GM12878 (cell line): ENCODE results near the gene AHNAK2. TPM values are rescaled to one million over a fixed set of nuclear protein-coding genes. Genes with fewer than 3 reads are reported as not detected.
"Not testable (repeated sequence)": the region's sequence is repeated elsewhere in the genome, so short reads cannot be mapped to it uniquely, and the experiment has no call there.

Experiments used
- ATAC-seq: fragments of 200-7000 bp; cut with Tn5 transposase; 3 replicates; pipeline ENCODE4 v1.9.1; 2020; ENCODE audit warnings: mild to moderate bottlenecking, moderate library complexity
- BruUV-seq: library from RNA; stranded (reverse); fragments of 400-500 nt; replicated peaks from 2 replicates; lab custom pipeline; 2021; lab: Mats Ljungman, UMichigan
- CTCF ChIA-PET: fragments of 300-600 bp; sonication (Branson Sonifier 250); formaldehyde crosslinking; extraction: SDS; loops from one replicate; lab custom pipeline; 2021; ENCODE audit warnings: inconsistent platforms; lab: Yijun Ruan, JAX
- POLR2A ChIA-PET: fragments of 350-600 bp; formaldehyde crosslinking; extraction: SDS; loops from one replicate; lab custom pipeline; 2021; ENCODE audit warnings: inconsistent platforms; lab: Charles Lee
- RAD21 ChIA-PET: fragments of 300-600 bp; sonication (Branson Sonifier 250); formaldehyde crosslinking; loops from one replicate; lab custom pipeline; 2023; ENCODE audit warnings: antibody characterized with exemption; ENCODE audit not compliant: unreplicated experiment; lab: Charles Lee
- SMC1A ChIA-PET: fragments of 300-600 bp; sonication (Branson Sonifier 250); formaldehyde crosslinking; loops from one replicate; lab custom pipeline; 2023; ENCODE audit not compliant: unreplicated experiment, uncharacterized antibody; lab: Charles Lee
- DNase-seq: peaks from one replicate; pipeline ENCODE4 v3.0.0-alpha.2; 2011; ENCODE audit warnings: low read depth, low spot score
- FAIRE-seq: peaks from 3 replicates; lab custom pipeline; 2011; peaks lifted over from hg19 to GRCh38; lab: Jason Lieb, UNC
- H2AFZ ChIP-seq: 2 replicates; pipeline ENCODE4 v1.6.0; 2011; ENCODE audit warnings: low read depth, low read length, control low read depth; ENCODE audit not compliant: control insufficient read depth
- H3K27ac ChIP-seq: 2 replicates; pipeline ENCODE4 v1.5.1; 2011; ENCODE audit warnings: control low read depth; ENCODE audit not compliant: control insufficient read depth, insufficient read depth
- H3K27me3 ChIP-seq, 2 experiments: replicated peaks in 1 of 2; 2 replicates each; pipeline versions ENCODE4 v1.6.0 to v1.6.1; 2011; ENCODE audit warnings: low read length in 1 of 2; ENCODE audit not compliant: control insufficient read depth in 2 of 2, insufficient read depth in 2 of 2
- H3K36me3 ChIP-seq, 2 experiments: 2 replicates each; pipeline ENCODE4 v1.5.1; 2011; ENCODE audit warnings: low read length in 1 of 2; ENCODE audit not compliant: control insufficient read depth in 2 of 2, insufficient read depth in 2 of 2
- H3K4me1 ChIP-seq: 2 replicates; pipeline ENCODE4 v1.6.1; 2011; ENCODE audit warnings: mild to moderate bottlenecking, low read length, moderate library complexity, mixed read lengths; ENCODE audit not compliant: control insufficient read depth, insufficient read depth
- H3K4me2 ChIP-seq: 2 replicates; pipeline ENCODE4 v1.6.0; 2011; ENCODE audit warnings: control low read depth; ENCODE audit not compliant: control insufficient read depth, insufficient read depth
- H3K4me3 ChIP-seq: fragments of 200-600 bp; sonication (generic); 2 replicates; pipeline ENCODE4 v1.5.1; 2016
- H3K79me2 ChIP-seq: 2 replicates; pipeline ENCODE4 v1.6.0; 2011; ENCODE audit warnings: low read length; ENCODE audit not compliant: control insufficient read depth, insufficient read depth
- H3K9ac ChIP-seq: 2 replicates; pipeline ENCODE4 v1.8.0; 2011; ENCODE audit warnings: low read length, control low read depth, mixed read lengths; ENCODE audit not compliant: control insufficient read depth, insufficient read depth
- H3K9me3 ChIP-seq: replicated peaks from 3 replicates; pipeline ENCODE4 v1.5.1; 2011; ENCODE audit warnings: mild to moderate bottlenecking, low read length; ENCODE audit not compliant: control insufficient read depth, insufficient read depth
- H4K20me1 ChIP-seq: 2 replicates; pipeline ENCODE4 v1.6.0; 2011; ENCODE audit not compliant: control insufficient read depth, insufficient read depth
- EED ChIP-seq: sonication (generic); IDR thresholded peaks from 2 replicates; pipeline ENCODE4 v1.6.1; 2016; ENCODE audit warnings: antibody characterized with exemption, low read depth
- GATAD2B ChIP-seq: fragments of 450-650 bp; conservative IDR thresholded peaks from 2 replicates; pipeline ENCODE4 v1.6.1; 2017; ENCODE audit warnings: low read depth, mild to moderate bottlenecking, moderate library complexity
- KAT2A ChIP-seq: conservative IDR thresholded peaks from 2 replicates; pipeline ENCODE4 v1.6.1; 2011; ENCODE audit warnings: low read depth, low read length; ENCODE audit not compliant: control insufficient read depth
- NR2C1 ChIP-seq: fragments of 450-650 bp; IDR thresholded peaks from 2 replicates; pipeline ENCODE4 v1.6.1; 2017; ENCODE audit warnings: antibody characterized with exemption, mild to moderate bottlenecking, moderate library complexity
- RUNX3 ChIP-seq: IDR thresholded peaks from 2 replicates; pipeline ENCODE4 v1.6.1; 2012; ENCODE audit warnings: low read length, inconsistent platforms
- SRF ChIP-seq, 2 experiments: IDR thresholded peaks; 2 replicates each; pipeline ENCODE4 v1.6.1; 2011; ENCODE audit warnings: low read depth in 2 of 2, low read length in 2 of 2, mild to moderate bottlenecking in 1 of 2, moderate library complexity in 1 of 2
- STAT3 ChIP-seq: IDR thresholded peaks from 2 replicates; pipeline ENCODE4 v1.6.1; 2011; ENCODE audit warnings: low read depth, low read length, improper control_type of control experiment
- TCF3 ChIP-seq: IDR thresholded peaks from 2 replicates; pipeline ENCODE4 v1.6.1; 2012; ENCODE audit warnings: low read depth, mild to moderate bottlenecking, low read length, borderline replicate concordance; ENCODE audit not compliant: insufficient read depth
- YBX1 ChIP-seq: fragments of 450-650 bp; IDR thresholded peaks from 2 replicates; pipeline ENCODE4 v1.6.1; 2016; ENCODE audit warnings: antibody characterized with exemption
- ZNF217 ChIP-seq: fragments of 450-650 bp; IDR thresholded peaks from 2 replicates; pipeline ENCODE4 v1.6.1; 2017; ENCODE audit warnings: antibody characterized with exemption, mild to moderate bottlenecking
- WGBS: methylation state at CpG from one replicate; pipeline ENCODE4 v1.1.6; 2016; ENCODE audit warnings: low lambda C conversion rate; ENCODE audit not compliant: insufficient replicate concordance, insufficient coverage; ENCODE audit errors: missing lambda C conversion rate; 5-methylcytosine and 5-hydroxymethylcytosine counted together
- in situ Hi-C: fragments of 300-500 bp; cut with MboI; formaldehyde crosslinking; loops from 9 replicates; pipeline ENCODE4 v1.14.3; 2018; ENCODE audit warnings: mixed read lengths
- intact Hi-C: fragments of 100-400 bp; cut with micrococcal nuclease; formaldehyde crosslinking; loops from one replicate; pipeline ENCODE4 v1.14.2; 2022; ENCODE audit not compliant: unreplicated experiment
- polyA plus RNA-seq, 11 experiments: library from polyadenylated mRNA; depleted of rRNA in 4 of 11; unstranded in 6 of 11; stranded (reverse) in 5 of 11; fragments of >200 nt; fragmentation: Nextera tagmentation in 4 of 11; fragmentation: Illumina TruSeq in 1 of 11; extraction: Ambion mirVana in 4 of 11; extraction: Trizol in 1 of 11; gene quantifications; 1 replicate in 1 of 11; 2 replicates in 10 of 11; pipeline versions ENCODE4 v1.2.1 to v1.2.3, GENCODE V29; 2011 to 2016; ENCODE audit warnings: inconsistent platforms in 2 of 11, missing spikeins in 2 of 11, low read depth in 1 of 11
- total RNA-seq, 4 experiments: library from RNA; depleted of rRNA in 3 of 4; stranded (reverse); fragments of >200 nt in 3 of 4; fragmentation: Illumina TruSeq in 1 of 4; extraction: Trizol in 1 of 4; gene quantifications; 2 replicates each; pipeline versions ENCODE4 v1.2.1 to v1.2.3, GENCODE V29; 2013 to 2021
- TF ChIP-seq, protein P1 (sequence below): fragments of 450-650 bp; formaldehyde crosslinking; IDR thresholded peaks from 2 replicates; pipeline ENCODE4 v1.4.0; 2022; ENCODE audit warnings: mild to moderate bottlenecking, moderate library complexity

Gene AHNAK2
- total and polyA plus RNA-seq, 10 of the 15 experiments (the other 5 are each of a cell fraction or from before 2014, with no cell fraction given) = 0.03 to 0.10 TPM; not detected in 8

- Histone ChIP-seq H3K4me3 (no peak overlapping the region), H3K27me3 (no peaks in the 10 kb centered on the region), H3K4me1 (no peaks in the 10 kb centered on the region), H3K79me2 (no peaks in the 10 kb centered on the region), H3K4me2 (no peak overlapping the region), H3K36me3 (no peaks in the 10 kb centered on the region), H3K27ac (no peak overlapping the region), H2AFZ (no peak overlapping the region), H3K9me3 (no peaks in the 10 kb centered on the region), H4K20me1 (no peaks in the 10 kb centered on the region), H3K9ac (no peak overlapping the region)
- no TSS peak for BruUV-seq
- 26% methylated on average over 6 of the region's 11 CpGs for WGBS
- intact Hi-C loops = no loop called here
- no peak for FAIRE-seq
- CTCF ChIA-PET = no interaction called here
- no peak for TF ChIP-seq ZNF217
- TF ChIP-seq NR2C1 = no peak
- no peak for TF ChIP-seq KAT2A
- TF ChIP-seq EED = no peak
- TF ChIP-seq, protein P1, sequence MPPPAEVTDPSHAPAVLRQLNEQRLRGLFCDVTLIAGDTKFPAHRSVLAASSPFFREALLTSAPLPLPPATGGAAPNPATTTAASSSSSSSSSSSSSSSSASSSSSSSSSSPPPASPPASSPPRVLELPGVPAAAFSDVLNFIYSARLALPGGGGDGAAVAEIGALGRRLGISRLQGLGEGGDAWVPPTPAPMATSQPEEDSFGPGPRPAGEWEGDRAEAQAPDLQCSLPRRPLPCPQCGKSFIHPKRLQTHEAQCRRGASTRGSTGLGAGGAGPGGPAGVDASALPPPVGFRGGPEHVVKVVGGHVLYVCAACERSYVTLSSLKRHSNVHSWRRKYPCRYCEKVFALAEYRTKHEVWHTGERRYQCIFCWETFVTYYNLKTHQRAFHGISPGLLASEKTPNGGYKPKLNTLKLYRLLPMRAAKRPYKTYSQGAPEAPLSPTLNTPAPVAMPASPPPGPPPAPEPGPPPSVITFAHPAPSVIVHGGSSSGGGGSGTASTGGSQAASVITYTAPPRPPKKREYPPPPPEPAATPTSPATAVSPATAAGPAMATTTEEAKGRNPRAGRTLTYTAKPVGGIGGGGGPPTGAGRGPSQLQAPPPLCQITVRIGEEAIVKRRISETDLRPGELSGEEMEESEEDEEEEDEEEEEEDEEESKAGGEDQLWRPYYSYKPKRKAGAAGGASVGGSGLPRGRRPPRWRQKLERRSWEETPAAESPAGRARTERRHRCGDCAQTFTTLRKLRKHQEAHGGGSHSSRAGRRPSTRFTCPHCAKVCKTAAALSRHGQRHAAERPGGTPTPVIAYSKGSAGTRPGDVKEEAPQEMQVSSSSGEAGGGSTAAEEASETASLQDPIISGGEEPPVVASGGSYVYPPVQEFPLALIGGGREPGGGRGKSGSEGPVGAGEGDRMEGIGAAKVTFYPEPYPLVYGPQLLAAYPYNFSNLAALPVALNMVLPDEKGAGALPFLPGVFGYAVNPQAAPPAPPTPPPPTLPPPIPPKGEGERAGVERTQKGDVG = no peak
- TF ChIP-seq RUNX3 = no peak
- no peak for TF ChIP-seq STAT3
- no peak for TF ChIP-seq TCF3
- no peak for TF ChIP-seq SRF (IDR thresholded peaks at IDR 0.05; ENCODE audit: low read depth in 2 of 2, low read length in 2 of 2)
- TF ChIP-seq GATAD2B = no peak
- no peak for TF ChIP-seq YBX1
- in situ Hi-C loops = no loop called here
- ATAC-seq = no peak
- POLR2A ChIA-PET = no interaction called here
- SMC1A ChIA-PET = no interaction called here
- RAD21 ChIA-PET = no interaction called here
- DNase-seq = no peak
These were observed 29.5 kb downstream of the AHNAK2 start for GRCh38 chr14:104948736-104949031.

DNA sequence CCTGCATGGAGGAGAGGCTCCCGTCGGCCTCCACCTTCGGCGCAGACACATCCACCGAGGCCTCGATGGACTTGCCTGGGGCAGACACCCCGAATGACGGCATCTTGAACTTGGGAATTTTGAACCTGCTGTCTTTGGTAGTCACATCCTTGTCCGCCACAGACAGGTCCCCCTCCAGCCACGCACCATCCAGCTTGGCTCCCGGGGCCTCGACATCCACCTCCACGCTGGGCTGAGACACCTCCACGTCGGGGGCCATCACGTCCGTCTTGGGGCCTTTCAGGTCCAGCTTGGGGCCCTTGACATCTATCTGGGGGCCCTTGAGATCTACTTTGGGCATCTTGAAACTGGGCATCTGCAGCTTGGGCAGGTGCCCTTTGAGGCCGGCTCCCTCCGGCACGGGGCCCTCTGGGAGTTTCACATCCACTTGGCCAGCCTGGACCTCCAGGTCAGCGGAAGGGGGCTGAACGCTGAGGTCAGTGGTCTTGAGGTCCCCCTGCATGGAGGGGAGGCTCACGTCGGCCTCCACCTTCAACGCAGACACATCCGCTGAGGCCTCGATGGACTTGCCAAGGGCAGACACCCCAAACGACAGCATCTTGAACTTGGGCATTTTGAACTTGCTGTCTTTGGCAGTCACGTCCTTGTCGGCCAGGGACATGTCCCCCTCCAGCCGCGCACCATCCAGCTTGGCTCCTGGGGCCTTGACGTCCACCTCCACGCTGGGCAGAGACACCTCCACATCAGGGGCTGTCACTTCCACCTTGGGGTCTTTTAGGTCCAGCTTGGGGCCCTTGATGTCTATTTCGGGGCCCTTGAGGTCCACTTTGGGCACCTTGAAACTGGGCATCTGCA lies 30.1 kb downstream of the AHNAK2 start:
- H4K20me1 ChIP-seq, FAIRE-seq, H2AFZ ChIP-seq, H3K27ac ChIP-seq, H3K79me2 ChIP-seq, intact Hi-C loops, H3K4me2 ChIP-seq, CTCF ChIA-PET, in situ Hi-C loops, H3K9me3 ChIP-seq, H3K9ac ChIP-seq, POLR2A ChIA-PET, ATAC-seq, H3K4me1 ChIP-seq, H3K36me3 ChIP-seq, RAD21 ChIA-PET, H3K4me3 ChIP-seq, BruUV-seq, H3K27me3 ChIP-seq, DNase-seq, SMC1A ChIA-PET: not testable (repeated sequence)
- 62% methylated on average over 28 of the region's 35 CpGs for WGBS
